CD14-positive monocyte (primary cell): ENCODE data around the gene AP3D1. TPM values are rescaled to one million over a fixed set of nuclear protein-coding genes. Genes with fewer than 3 reads are reported as not detected.
A peak's percentile ranks its signal among the peaks of the same experiment; 100 is the strongest.

Experiments
- DNase-seq, 3 donors: peaks; one replicate each; pipeline ENCODE4 v3.0.0-alpha.2; 2011 to 2022
- H2AFZ ChIP-seq: 2 replicates; pipeline ENCODE4 v1.6.0; 2012; ENCODE audit warnings: mild to moderate bottlenecking, low read depth, low read length, inconsistent platforms; ENCODE audit not compliant: insufficient read depth, poor library complexity, severe bottlenecking
- H3K27ac ChIP-seq, 2 donors: 1 replicate in 1 of 2; 2 replicates in 1 of 2; pipeline ENCODE4 v1.5.1; 2012 to 2013; ENCODE audit warnings: low read length in 2 of 2, control low read depth in 1 of 2, inconsistent platforms in 1 of 2, low read depth in 1 of 2, mild to moderate bottlenecking in 1 of 2
- H3K27me3 ChIP-seq, 2 donors: one replicate each; pipeline versions ENCODE4 v1.6.0 to v1.6.1; 2011 to 2013; ENCODE audit warnings: low read length in 2 of 2; ENCODE audit not compliant: control insufficient read depth in 2 of 2, insufficient read depth in 2 of 2
- H3K36me3 ChIP-seq, 2 donors: replicated peaks in 1 of 2; 1 replicate in 1 of 2; 2 replicates in 1 of 2; pipeline versions ENCODE4 v1.5.1 to v1.6.1; 2012 to 2013; ENCODE audit warnings: low read length in 2 of 2, control low read depth in 1 of 2, inconsistent platforms in 1 of 2, mild to moderate bottlenecking in 1 of 2; ENCODE audit not compliant: insufficient read depth in 2 of 2, control insufficient read depth in 1 of 2
- H3K4me1 ChIP-seq, 2 donors: 1 replicate in 1 of 2; 2 replicates in 1 of 2; pipeline versions ENCODE4 v1.5.1 to v1.6.1; 2012 to 2013; ENCODE audit warnings: low read length in 2 of 2, control low read depth in 1 of 2, inconsistent platforms in 1 of 2, mild to moderate bottlenecking in 1 of 2, moderate library complexity in 1 of 2; ENCODE audit not compliant: insufficient read depth in 2 of 2, control insufficient read depth in 1 of 2
- H3K4me2 ChIP-seq: replicated peaks from 2 replicates; pipeline ENCODE3; 2012; ENCODE audit warnings: low read length, moderate library complexity, mild to moderate bottlenecking; ENCODE audit not compliant: poor library complexity, severe bottlenecking; ENCODE audit errors: extremely low read depth
- H3K4me3 ChIP-seq, 3 experiments: fragments of 200-600 bp in 1 of 3; sonication (generic) in 1 of 3; replicated peaks in 1 of 3; 1 replicate in 2 of 3; 2 replicates in 1 of 3; pipeline ENCODE4 v1.5.1; 2011 to 2013; ENCODE audit warnings: low read length in 3 of 3, mild to moderate bottlenecking in 3 of 3, control low read depth in 2 of 3, low read depth in 2 of 3, inconsistent platforms in 1 of 3, moderate library complexity in 1 of 3
- H3K79me2 ChIP-seq: 2 replicates; pipeline ENCODE4 v1.6.0; 2012; ENCODE audit warnings: mild to moderate bottlenecking, control low read depth, inconsistent platforms, low read length, moderate library complexity; ENCODE audit not compliant: insufficient read depth
- H3K9ac ChIP-seq: 2 replicates; pipeline ENCODE4 v1.6.0; 2017; ENCODE audit warnings: low read length, mild to moderate bottlenecking; ENCODE audit not compliant: insufficient read depth, poor library complexity, severe bottlenecking
- H3K9me3 ChIP-seq, 2 donors: replicated peaks in 1 of 2; 1 replicate in 1 of 2; 2 replicates in 1 of 2; pipeline versions ENCODE4 v1.5.1 to v1.6.1; 2012 to 2013; ENCODE audit warnings: low read length in 2 of 2, control low read depth in 1 of 2; ENCODE audit not compliant: control insufficient read depth in 1 of 2, insufficient read depth in 1 of 2
- H4K20me1 ChIP-seq: 2 replicates; pipeline ENCODE4 v1.6.0; 2012; ENCODE audit warnings: mild to moderate bottlenecking, low read length, control low read depth, moderate library complexity; ENCODE audit not compliant: insufficient read depth
- H3K27ac Mint-ChIP-seq, 7 donors: one replicate each; pipeline ENCODE4 v1.8.0; 2020; ENCODE audit warnings: mild to moderate bottlenecking in 7 of 7, mixed read lengths in 7 of 7, moderate library complexity in 6 of 7, inconsistent platforms in 2 of 7
- H3K27me3 Mint-ChIP-seq, 3 donors: one replicate each; pipeline ENCODE4 v1.8.0; 2021 to 2022; ENCODE audit warnings: low read depth in 3 of 3, mild to moderate bottlenecking in 3 of 3, mixed read lengths in 3 of 3, moderate library complexity in 3 of 3, inconsistent platforms in 1 of 3
- H3K36me3 Mint-ChIP-seq, 2 donors: one replicate each; pipeline ENCODE4 v1.8.0; 2020; ENCODE audit warnings: mixed read lengths in 2 of 2, inconsistent platforms in 1 of 2, mild to moderate bottlenecking in 1 of 2
- H3K4me1 Mint-ChIP-seq: one replicate; pipeline ENCODE4 v1.8.0; 2020; ENCODE audit warnings: mild to moderate bottlenecking, mixed read lengths
- H3K4me3 Mint-ChIP-seq, 2 donors: one replicate each; pipeline ENCODE4 v1.8.0; 2020; ENCODE audit warnings: mild to moderate bottlenecking in 2 of 2, mixed read lengths in 2 of 2, moderate library complexity in 1 of 2
- H3K9me3 Mint-ChIP-seq, 7 donors: one replicate each; pipeline ENCODE4 v1.8.0; 2020 to 2022; ENCODE audit warnings: mixed read lengths in 7 of 7, mild to moderate bottlenecking in 6 of 7, moderate library complexity in 6 of 7, inconsistent platforms in 2 of 7
- CTCF ChIP-seq: fragments of 200-600 bp; IDR thresholded peaks from one replicate; pipeline ENCODE4 v1.8.0; 2022; ENCODE audit warnings: antibody characterized with exemption, mild to moderate bottlenecking
- WGBS: methylation state at CpG from one replicate; pipeline ENCODE4 v1.1.5; 2013; ENCODE audit warnings: missing lambda C conversion rate; ENCODE audit not compliant: insufficient coverage; 5-methylcytosine and 5-hydroxymethylcytosine counted together
- intact Hi-C, 2 donors: fragments of 100-400 bp; cut with micrococcal nuclease; formaldehyde crosslinking; loops; one replicate each; pipeline versions ENCODE4 v1.15.0 to v1.15.1; 2023
- polyA plus RNA-seq, 3 donors: library from polyadenylated mRNA; depleted of rRNA in 1 of 3; unstranded in 2 of 3; stranded (reverse) in 1 of 3; fragments of 300-500 nt in 2 of 3; fragments of >200 nt in 1 of 3; fragmentation: Illumina TruSeq in 2 of 3; gene quantifications; 1 replicate in 2 of 3; 2 replicates in 1 of 3; pipeline ENCODE4 v1.2.3, GENCODE V29; 2012 to 2021

AP3D1 gene
- polyA plus RNA-seq, 3 donors = 9.6 to 105 (median 12.4) TPM

DNA sequence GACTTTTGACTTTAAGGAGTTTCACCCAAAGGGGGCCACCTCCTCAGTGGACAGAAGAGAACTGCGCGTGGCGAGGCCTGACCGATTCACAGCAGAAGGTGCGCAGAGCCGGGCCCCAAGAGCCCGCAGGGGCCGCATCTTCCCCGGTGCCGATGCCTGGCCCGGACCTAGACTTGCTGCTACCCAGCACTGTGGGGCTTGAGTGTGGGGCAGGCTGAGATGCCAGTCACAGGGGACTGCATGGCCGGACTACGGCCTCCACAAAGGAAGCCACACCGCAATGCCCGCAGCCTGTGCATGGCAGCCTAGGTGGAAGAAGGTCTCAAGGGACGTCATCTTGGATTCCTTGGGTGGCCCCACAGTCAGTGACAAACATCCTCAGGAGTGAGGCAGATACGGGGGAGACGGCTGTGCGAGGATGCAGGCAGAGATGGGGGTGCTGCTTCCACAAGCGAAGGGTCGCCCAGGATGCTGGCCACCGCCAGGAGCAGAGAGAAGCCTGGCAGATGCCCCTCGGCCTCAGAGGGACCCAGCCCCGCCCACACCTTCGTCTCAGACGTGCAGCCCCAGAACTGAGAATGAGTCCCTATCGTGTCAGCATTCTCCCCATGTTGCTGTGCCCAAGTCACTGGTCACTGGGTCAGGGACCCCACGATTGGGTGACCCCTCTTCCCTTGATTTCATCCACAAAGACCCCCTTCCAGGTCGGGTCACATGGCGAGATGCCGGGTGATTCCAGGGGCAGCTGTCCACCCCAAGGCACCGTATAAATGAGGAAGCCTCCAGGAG lies 72.1 kb downstream of the AP3D1 start:
- no peak overlapping the region for H2AFZ ChIP-seq
- 95% methylated on average over 32 of the region's 32 CpGs for WGBS
- intact Hi-C loops = no loop called here
- H3K27me3 ChIP-seq = no peaks in the 10 kb centered on the region
- peaks cover 61 to 77% of the 10 kb centered on the region in 2 donors for H3K36me3 ChIP-seq
- Mint-ChIP-seq H3K27ac (peak overlapping the region in 5 of 7 donors; percentile 50 to 100 (median 73)), H3K36me3 (peaks cover 66 to 97% of the 10 kb centered on the region in 2 donors), H3K4me1 (peaks cover 40% of the 10 kb centered on the region), H3K27me3 (peaks cover 0 to 3% (median 0%) of the 10 kb centered on the region in 3 donors), H3K9me3 (peaks cover 0 to 3% (median 0%) of the 10 kb centered on the region in 7 donors), H3K4me3 (no peak overlapping the region)
- peaks cover 45 to 65% of the 10 kb centered on the region in 2 donors for H3K4me1 ChIP-seq
- no peak overlapping the region for H3K9ac ChIP-seq
- no peak overlapping the region for H3K4me3 ChIP-seq
- no peak for DNase-seq
- no peak overlapping the region for H3K4me2 ChIP-seq
- no peak for TF ChIP-seq CTCF
- peak overlapping the region in 1 of 2 donors; percentile 41 for H3K27ac ChIP-seq
- no peaks in the 10 kb centered on the region for H3K9me3 ChIP-seq
- peaks cover 97% of the 10 kb centered on the region for H3K79me2 ChIP-seq
- H4K20me1 ChIP-seq = peaks cover 97% of the 10 kb centered on the region

DNA sequence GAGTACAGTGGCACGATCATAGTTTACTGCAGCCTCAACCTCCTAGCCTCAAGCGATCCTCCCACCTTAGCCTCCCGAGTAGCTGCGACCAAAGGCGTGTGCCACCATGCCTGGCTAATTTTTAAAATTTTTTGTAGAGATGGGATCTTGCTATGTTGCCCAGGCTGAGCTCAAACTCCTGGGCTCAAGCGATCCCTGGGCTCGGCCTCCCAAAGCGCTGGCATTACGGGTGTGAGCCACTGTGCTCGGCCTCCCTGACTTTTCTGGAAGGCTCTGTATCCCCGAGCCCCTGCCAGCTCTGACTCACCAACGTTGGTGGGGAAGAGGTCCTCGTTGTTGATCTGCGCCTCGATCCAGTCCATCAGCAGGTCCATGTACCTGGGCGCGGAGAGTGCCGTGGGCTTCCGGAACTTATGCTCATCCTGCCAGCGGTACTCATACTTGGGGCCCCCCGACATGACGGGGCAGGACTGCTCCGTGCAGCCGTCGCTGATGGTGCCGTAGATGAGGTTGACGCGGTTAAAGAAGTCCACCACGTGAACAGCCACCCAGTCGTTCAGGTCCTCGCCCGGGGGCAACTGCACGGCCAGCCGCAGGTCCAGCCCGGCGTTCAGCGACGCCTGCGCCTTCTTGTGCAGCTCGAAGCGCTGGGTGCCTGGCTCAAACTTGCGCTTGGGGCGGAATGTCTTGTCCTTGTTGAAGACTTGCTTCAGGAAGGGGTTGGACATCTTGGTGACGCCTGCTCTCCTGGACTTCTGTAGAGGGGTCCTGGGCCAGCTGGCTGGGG lies 73.3 kb downstream of the AP3D1 start:
- Mint-ChIP-seq H3K4me1 (peaks cover 47% of the 10 kb centered on the region), H3K27me3 (peaks cover 0 to 3% (median 0%) of the 10 kb centered on the region in 3 donors), H3K9me3 (no peaks in the 10 kb centered on the region), H3K27ac (peak overlapping the region in 5 of 7 donors; percentile 3 to 69 (median 43)), H3K4me3 (no peak overlapping the region), H3K36me3 (peaks cover 61 to 97% of the 10 kb centered on the region in 2 donors)
- no peak for DNase-seq
- intact Hi-C loops = no loop called here
- Histone ChIP-seq H3K27ac (no peak overlapping the region), H3K4me1 (peaks cover 48 to 65% of the 10 kb centered on the region in 2 donors), H3K36me3 (peaks cover 67 to 76% of the 10 kb centered on the region in 2 donors), H2AFZ (no peak overlapping the region), H3K9ac (no peak overlapping the region), H3K27me3 (no peaks in the 10 kb centered on the region), H3K4me3 (no peak overlapping the region), H3K79me2 (peaks cover 96% of the 10 kb centered on the region), H3K4me2 (no peak overlapping the region), H4K20me1 (peaks cover 99% of the 10 kb centered on the region), H3K9me3 (no peaks in the 10 kb centered on the region)
- no peak for TF ChIP-seq CTCF
- WGBS = 97% methylated on average over 39 of the region's 44 CpGs
